ENCODE measurements around the gene SCEL.

GRCh38 chr13:77508959-77509620 lies 26.4 kb upstream of the SCEL start:
- TF ChIP-seq CTCF (IDR thresholded peaks at IDR 0.05 in 8 of 11, conservative IDR thresholded peaks at IDR 0.05 in 3 of 11) (no peak), POLR2A (IDR thresholded peaks at IDR 0.05) (no peak)
